A549 (cell line): ENCODE measurements around the gene CCNE1. TPM values are rescaled to one million over a fixed set of nuclear protein-coding genes. Genes with fewer than 3 reads are reported as not detected.

Experiments used
- BHLHE40 ChIP-seq: IDR thresholded peaks from 2 replicates; pipeline ENCODE4 v1.6.1; 2012; ENCODE audit warnings: low read depth, low read length, inconsistent platforms
- CTCF ChIP-seq: fragments of >200 bp; sonication (Bioruptor Twin); formaldehyde crosslinking; IDR thresholded peaks from 3 replicates; pipeline ENCODE4 v1.5.1; 2016
- EHMT2 ChIP-seq: fragments of 200-600 bp; sonication (generic); IDR thresholded peaks from 2 replicates; pipeline ENCODE4 v1.6.1; 2016; ENCODE audit warnings: antibody characterized with exemption, low read depth, mild to moderate bottlenecking, moderate library complexity
- EP300 ChIP-seq, 2 experiments: fragments of >200 bp; sonication (Bioruptor Twin); formaldehyde crosslinking; IDR thresholded peaks; 2 replicates in 1 of 2; 3 replicates in 1 of 2; pipeline ENCODE4 v1.6.1; 2016 to 2017
- ESRRA ChIP-seq: fragments of 150-350 bp; IDR thresholded peaks from 2 replicates; pipeline ENCODE4 v1.6.1; 2014; ENCODE audit warnings: mild to moderate bottlenecking, low read length, borderline replicate concordance
- FOXS1 ChIP-seq: fragments of 250-450 bp; sonication (Bioruptor Pico); IDR thresholded peaks from 2 replicates; pipeline ENCODE4 v1.5.0; 2020; ENCODE audit warnings: mild to moderate bottlenecking, moderate library complexity
- HOXA7 ChIP-seq: fragments of 250-450 bp; sonication (Bioruptor Pico); IDR thresholded peaks from 2 replicates; pipeline ENCODE4 v1.5.0; 2020; ENCODE audit warnings: mild to moderate bottlenecking, moderate library complexity
- HOXB13 ChIP-seq: fragments of 250-450 bp; sonication (Bioruptor Pico); IDR thresholded peaks from 2 replicates; pipeline ENCODE4 v1.5.0; 2020; ENCODE audit warnings: low read depth, mild to moderate bottlenecking, moderate library complexity
- JUN ChIP-seq, 2 experiments: fragments of >200 bp; sonication (Bioruptor Twin); formaldehyde crosslinking; IDR thresholded peaks; 2 replicates in 1 of 2; 3 replicates in 1 of 2; pipeline ENCODE4 v1.6.1; 2016 to 2017
- KDM1A ChIP-seq: fragments of 200-600 bp; sonication (generic); IDR thresholded peaks from 2 replicates; pipeline ENCODE4 v1.6.1; 2016; ENCODE audit warnings: low read depth, mild to moderate bottlenecking
- MAFK ChIP-seq: fragments of 450-650 bp; IDR thresholded peaks from 2 replicates; pipeline ENCODE4 v1.6.1; 2014; ENCODE audit not compliant: partially characterized antibody
- MAX ChIP-seq: IDR thresholded peaks from 2 replicates; pipeline ENCODE4 v1.6.1; 2012
- MYC ChIP-seq: IDR thresholded peaks from 2 replicates; pipeline ENCODE4 v1.6.1; 2012; ENCODE audit warnings: mild to moderate bottlenecking, inconsistent platforms, low read length, improper control_type of control experiment, borderline replicate concordance
- NPAS2 ChIP-seq: fragments of 250-450 bp; sonication (Bioruptor Pico); IDR thresholded peaks from 2 replicates; pipeline ENCODE4 v1.8.0; 2022; ENCODE audit warnings: mild to moderate bottlenecking, moderate library complexity, borderline replicate concordance
- PHF8 ChIP-seq: fragments of 200-600 bp; sonication (generic); IDR thresholded peaks from 2 replicates; pipeline ENCODE4 v1.6.1; 2016; ENCODE audit warnings: low read depth, mild to moderate bottlenecking, antibody characterized with exemption, moderate library complexity, borderline replicate concordance
- POLR2A ChIP-seq: IDR thresholded peaks from 2 replicates; pipeline ENCODE4 v1.6.1; 2012; ENCODE audit warnings: mild to moderate bottlenecking, low read length
- RFX5 ChIP-seq: fragments of 450-650 bp; IDR thresholded peaks from 2 replicates; pipeline ENCODE4 v1.7.1; 2014; ENCODE audit warnings: antibody characterized with exemption, mild to moderate bottlenecking, moderate library complexity
- SMC3 ChIP-seq: fragments of >200 bp; sonication (Bioruptor Twin); formaldehyde crosslinking; IDR thresholded peaks from 3 replicates; pipeline ENCODE4 v1.6.1; 2018; ENCODE audit warnings: inconsistent platforms
- TFCP2L1 ChIP-seq: fragments of 250-450 bp; sonication (Bioruptor Pico); IDR thresholded peaks from 2 replicates; pipeline ENCODE4 v1.5.0; 2021; ENCODE audit warnings: mild to moderate bottlenecking
- TP53 ChIP-seq: fragments of 250-450 bp; sonication (Bioruptor Pico); IDR thresholded peaks from 2 replicates; pipeline ENCODE4 v1.5.0; 2021; ENCODE audit warnings: mild to moderate bottlenecking, moderate library complexity
- ZC3H11A ChIP-seq: fragments of 450-650 bp; IDR thresholded peaks from 2 replicates; pipeline ENCODE4 v1.6.1; 2014; ENCODE audit warnings: antibody characterized with exemption, mild to moderate bottlenecking
- ZFP36 ChIP-seq: fragments of 450-650 bp; IDR thresholded peaks from 2 replicates; pipeline ENCODE4 v1.6.1; 2014; ENCODE audit warnings: borderline replicate concordance; ENCODE audit not compliant: partially characterized antibody
- ZSCAN20 ChIP-seq: fragments of 250-450 bp; sonication (Bioruptor Pico); IDR thresholded peaks from 2 replicates; pipeline ENCODE4 v1.8.0; 2022; ENCODE audit warnings: mild to moderate bottlenecking, moderate library complexity
- polyA plus RNA-seq, 4 experiments: library from polyadenylated mRNA; depleted of rRNA in 3 of 4; stranded (reverse); fragments of >200 nt; fragmentation: RNase III in 1 of 4; extraction: RNeasy Plus Mini Kit Qiagen cat#74134 plus additional on column Dnase treatment in 1 of 4; gene quantifications; 2 replicates in 3 of 4; 3 replicates in 1 of 4; pipeline ENCODE4 v1.2.3, GENCODE V29; 2011 to 2017
- TF ChIP-seq, protein P1 (sequence below): fragments of 200-600 bp; sonication (generic); IDR thresholded peaks from 2 replicates; pipeline ENCODE4 v1.6.1; 2016; ENCODE audit warnings: antibody characterized with exemption, mild to moderate bottlenecking, moderate library complexity
- TF ChIP-seq, protein P2 (sequence below): fragments of 250-450 bp; sonication (Bioruptor Pico); IDR thresholded peaks from 2 replicates; pipeline ENCODE4 v1.5.0; 2021; ENCODE audit warnings: mild to moderate bottlenecking, moderate library complexity, borderline replicate concordance
- TF ChIP-seq, protein P3 (sequence below): fragments of 150-350 bp; IDR thresholded peaks from 2 replicates; pipeline ENCODE4 v1.6.1; 2014; ENCODE audit warnings: low read depth, mild to moderate bottlenecking, low read length

The CCNE1 gene
- polyA plus RNA-seq, 2 of the 4 experiments (the other 2 are of a cell fraction): 18.3 to 25.2 TPM

GRCh38 chr19:29785955-29786589 lies 25.7 kb upstream of the CCNE1 start (continued):
- TF ChIP-seq ZC3H11A (no peak), POLR2A (no peak), MAFK (no peak), MYC (no peak), JUN (IDR thresholded peaks at IDR 0.05) (no peak), EP300 (IDR thresholded peaks at IDR 0.05) (no peak), KDM1A (peak; percentile 28; the same call in 1 of the 2 replicates), EHMT2 (no peak), PHF8 (no peak), HOXB13 (CRISPR knock-in tag) (no peak), FOXS1 (CRISPR knock-in tag) (no peak), ZFP36 (peak; percentile 100), SMC3 (peak; percentile 51; the same call in 2 of the 3 replicates), NPAS2 (CRISPR knock-in tag) (no peak), TFCP2L1 (no peak), RFX5 (no peak), TP53 (CRISPR knock-in tag) (no peak), ZSCAN20 (CRISPR knock-in tag) (no peak), MAX (0 out of 2 replicates have a peak, but pooled peaks have one; percentile 17), BHLHE40 (no peak), HOXA7 (no peak), CTCF (peak; percentile 56), ESRRA (no peak)
- TF ChIP-seq, protein P1, sequence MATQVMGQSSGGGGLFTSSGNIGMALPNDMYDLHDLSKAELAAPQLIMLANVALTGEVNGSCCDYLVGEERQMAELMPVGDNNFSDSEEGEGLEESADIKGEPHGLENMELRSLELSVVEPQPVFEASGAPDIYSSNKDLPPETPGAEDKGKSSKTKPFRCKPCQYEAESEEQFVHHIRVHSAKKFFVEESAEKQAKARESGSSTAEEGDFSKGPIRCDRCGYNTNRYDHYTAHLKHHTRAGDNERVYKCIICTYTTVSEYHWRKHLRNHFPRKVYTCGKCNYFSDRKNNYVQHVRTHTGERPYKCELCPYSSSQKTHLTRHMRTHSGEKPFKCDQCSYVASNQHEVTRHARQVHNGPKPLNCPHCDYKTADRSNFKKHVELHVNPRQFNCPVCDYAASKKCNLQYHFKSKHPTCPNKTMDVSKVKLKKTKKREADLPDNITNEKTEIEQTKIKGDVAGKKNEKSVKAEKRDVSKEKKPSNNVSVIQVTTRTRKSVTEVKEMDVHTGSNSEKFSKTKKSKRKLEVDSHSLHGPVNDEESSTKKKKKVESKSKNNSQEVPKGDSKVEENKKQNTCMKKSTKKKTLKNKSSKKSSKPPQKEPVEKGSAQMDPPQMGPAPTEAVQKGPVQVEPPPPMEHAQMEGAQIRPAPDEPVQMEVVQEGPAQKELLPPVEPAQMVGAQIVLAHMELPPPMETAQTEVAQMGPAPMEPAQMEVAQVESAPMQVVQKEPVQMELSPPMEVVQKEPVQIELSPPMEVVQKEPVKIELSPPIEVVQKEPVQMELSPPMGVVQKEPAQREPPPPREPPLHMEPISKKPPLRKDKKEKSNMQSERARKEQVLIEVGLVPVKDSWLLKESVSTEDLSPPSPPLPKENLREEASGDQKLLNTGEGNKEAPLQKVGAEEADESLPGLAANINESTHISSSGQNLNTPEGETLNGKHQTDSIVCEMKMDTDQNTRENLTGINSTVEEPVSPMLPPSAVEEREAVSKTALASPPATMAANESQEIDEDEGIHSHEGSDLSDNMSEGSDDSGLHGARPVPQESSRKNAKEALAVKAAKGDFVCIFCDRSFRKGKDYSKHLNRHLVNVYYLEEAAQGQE: no peak
- TF ChIP-seq, protein P2, sequence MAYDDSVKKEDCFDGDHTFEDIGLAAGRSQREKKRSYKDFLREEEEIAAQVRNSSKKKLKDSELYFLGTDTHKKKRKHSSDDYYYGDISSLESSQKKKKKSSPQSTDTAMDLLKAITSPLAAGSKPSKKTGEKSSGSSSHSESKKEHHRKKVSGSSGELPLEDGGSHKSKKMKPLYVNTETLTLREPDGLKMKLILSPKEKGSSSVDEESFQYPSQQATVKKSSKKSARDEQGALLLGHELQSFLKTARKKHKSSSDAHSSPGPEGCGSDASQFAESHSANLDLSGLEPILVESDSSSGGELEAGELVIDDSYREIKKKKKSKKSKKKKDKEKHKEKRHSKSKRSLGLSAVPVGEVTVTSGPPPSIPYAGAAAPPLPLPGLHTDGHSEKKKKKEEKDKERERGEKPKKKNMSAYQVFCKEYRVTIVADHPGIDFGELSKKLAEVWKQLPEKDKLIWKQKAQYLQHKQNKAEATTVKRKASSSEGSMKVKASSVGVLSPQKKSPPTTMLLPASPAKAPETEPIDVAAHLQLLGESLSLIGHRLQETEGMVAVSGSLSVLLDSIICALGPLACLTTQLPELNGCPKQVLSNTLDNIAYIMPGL (CRISPR knock-in tag): no peak
- TF ChIP-seq, protein P3, sequence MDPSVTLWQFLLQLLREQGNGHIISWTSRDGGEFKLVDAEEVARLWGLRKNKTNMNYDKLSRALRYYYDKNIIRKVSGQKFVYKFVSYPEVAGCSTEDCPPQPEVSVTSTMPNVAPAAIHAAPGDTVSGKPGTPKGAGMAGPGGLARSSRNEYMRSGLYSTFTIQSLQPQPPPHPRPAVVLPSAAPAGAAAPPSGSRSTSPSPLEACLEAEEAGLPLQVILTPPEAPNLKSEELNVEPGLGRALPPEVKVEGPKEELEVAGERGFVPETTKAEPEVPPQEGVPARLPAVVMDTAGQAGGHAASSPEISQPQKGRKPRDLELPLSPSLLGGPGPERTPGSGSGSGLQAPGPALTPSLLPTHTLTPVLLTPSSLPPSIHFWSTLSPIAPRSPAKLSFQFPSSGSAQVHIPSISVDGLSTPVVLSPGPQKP: no peak
- TF ChIP-seq, all 56 proteins: peak for 6
